ENCODE data around the gene HBD. TPM values are rescaled to one million over a fixed set of nuclear protein-coding genes. Genes with fewer than 3 reads are reported as not detected.

HBD gene
- total and polyA plus RNA-seq, 9 of the 15 experiments (the other 6 are each of a cell fraction or from before 2014, with no cell fraction given), result 11.8 to 169 (median 36.0) TPM

DNA sequence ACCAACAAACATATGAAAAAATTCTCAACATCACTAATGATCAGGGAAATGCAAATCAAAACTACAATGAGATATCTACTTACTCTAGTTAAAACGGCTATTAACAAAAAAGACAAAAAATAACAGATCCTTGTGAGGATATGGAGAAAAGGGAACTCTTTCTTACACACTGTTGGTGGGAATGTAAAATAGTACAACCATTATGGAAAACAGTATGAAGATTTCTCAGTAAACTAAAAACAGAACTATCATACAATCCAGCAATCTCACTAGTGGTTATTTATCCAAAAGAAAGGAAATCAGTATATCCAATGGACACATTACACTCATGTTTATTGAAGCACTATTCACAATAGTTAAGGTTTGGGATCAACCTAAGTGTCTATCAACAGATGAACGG, 31.5 kb upstream of the HBD start (continued):
- TF ChIP-seq RNF219 (CRISPR knock-in tag; IDR thresholded peaks at IDR 0.05) (no peak), KLF16 (IDR thresholded peaks at IDR 0.05) (no peak), FOXA3 (CRISPR knock-in tag; conservative IDR thresholded peaks at IDR 0.05 in 1 of 2, IDR thresholded peaks at IDR 0.05 in 1 of 2) (no peak), PPARD (CRISPR knock-in tag; IDR thresholded peaks at IDR 0.05) (no peak), FUS (optimal IDR thresholded peaks at IDR 0.05; ENCODE audit: low read depth, low read length) (no peak), ZNF436 (CRISPR knock-in tag; IDR thresholded peaks at IDR 0.05) (0 out of 2 replicates have a peak, but pooled peaks have one; percentile 57), KAT8 (IDR thresholded peaks at IDR 0.05; ENCODE audit: low read depth) (no peak), IRF9 (tag; IDR thresholded peaks at IDR 0.05) (no peak), ZNF740 (CRISPR knock-in tag; IDR thresholded peaks at IDR 0.05) (no peak), ZNF740 (tag; IDR thresholded peaks at IDR 0.05) (no peak)

Measured in K562 (cell line).